Ascending aorta (tissue), 2 donors: Measurements from ENCODE around the gene MRPS6. TPM values are rescaled to one million over a fixed set of nuclear protein-coding genes. Genes with fewer than 3 reads are reported as not detected.
A peak's percentile ranks its signal among the peaks of the same experiment; 100 is the strongest.

Source experiments
- DNase-seq, 2 donors: peaks; one replicate each; pipeline ENCODE4 v3.0.0-alpha.2; 2019; ENCODE audit warnings: low spot score in 2 of 2
- H3K27ac ChIP-seq, 2 donors: fragments of 200-600 bp; sonication (generic); one replicate each; pipeline ENCODE4 v1.5.1; 2016 to 2017; ENCODE audit warnings: mild to moderate bottlenecking in 1 of 2
- H3K27me3 ChIP-seq: fragments of 200-600 bp; sonication (generic); one replicate; pipeline ENCODE4 v1.5.1; 2017
- H3K36me3 ChIP-seq, 2 donors: fragments of 200-600 bp; sonication (generic); one replicate each; pipeline ENCODE4 v1.5.1; 2016
- H3K4me1 ChIP-seq, 2 donors: fragments of 200-600 bp; sonication (generic); one replicate each; pipeline ENCODE4 v1.5.1; 2016 to 2017; ENCODE audit warnings: mild to moderate bottlenecking in 1 of 2
- H3K4me3 ChIP-seq, 2 donors: fragments of 200-600 bp; sonication (generic); one replicate each; pipeline ENCODE4 v1.5.1; 2016 to 2017; ENCODE audit warnings: mild to moderate bottlenecking in 1 of 2
- H3K9me3 ChIP-seq, 2 donors: fragments of 200-600 bp; sonication (generic); one replicate each; pipeline ENCODE4 v1.5.1; 2016
- CTCF ChIP-seq, 3 experiments: fragments of 200-600 bp in 2 of 3; fragments of 450-650 bp in 1 of 3; sonication (generic) in 2 of 3; IDR thresholded peaks; one replicate each; pipeline ENCODE4 v1.5.1; 2016 to 2019; ENCODE audit warnings: antibody characterized with exemption in 3 of 3, mild to moderate bottlenecking in 1 of 3, moderate library complexity in 1 of 3
- intact Hi-C: fragments of 100-400 bp; cut with DNase I; formaldehyde crosslinking; loops from one replicate; pipeline ENCODE4 v1.15.1; 2023
- total RNA-seq: library from RNA; depleted of rRNA; stranded (reverse); fragments of >200 nt; gene quantifications from one replicate; pipeline ENCODE4 v1.1.0, GENCODE V29; 2016

MRPS6 gene
- total RNA-seq, 1 donor from 2014 or later = 17.8 TPM

GRCh38 chr21:34132926-34133325 lies 59.5 kb downstream of the MRPS6 start:
- peaks cover 6 to 14% of the 10 kb centered on the region in 2 donors for H3K36me3 ChIP-seq
- no peak for TF ChIP-seq CTCF (IDR thresholded peaks at IDR 0.05)
- DNase-seq = no peak
- peak overlapping the region; percentile 91 to 92 for H3K27ac ChIP-seq
- H3K27me3 ChIP-seq = no peaks in the 10 kb centered on the region
- intact Hi-C loops = loop anchor here (2.0 kb wide), 1 partner anchor 46 kb away; no protein-coding TSS in a partner anchor
- peaks cover 32 to 57% of the 10 kb centered on the region in 2 donors for H3K4me1 ChIP-seq
- no peak overlapping the region for H3K4me3 ChIP-seq
- H3K9me3 ChIP-seq = no peaks in the 10 kb centered on the region

- H3K9me3 ChIP-seq = no peaks in the 10 kb centered on the region
- TF ChIP-seq CTCF (IDR thresholded peaks at IDR 0.05) = no peak
- H3K4me3 ChIP-seq = no peak overlapping the region
- H3K27me3 ChIP-seq = no peaks in the 10 kb centered on the region
- no peak for DNase-seq
- peaks cover 6 to 14% of the 10 kb centered on the region in 2 donors for H3K36me3 ChIP-seq
- H3K27ac ChIP-seq = peak overlapping the region; percentile 91 to 92
- intact Hi-C loops = loop anchor here (2.0 kb wide), 1 partner anchor 45 kb away; no protein-coding TSS in a partner anchor
- peaks cover 32 to 53% of the 10 kb centered on the region in 2 donors for H3K4me1 ChIP-seq
Observed at GRCh38 chr21:34133392-34133791, 60.0 kb downstream of the MRPS6 start.

- DNase-seq = no peak
- TF ChIP-seq CTCF (IDR thresholded peaks at IDR 0.05) = no peak
- Histone ChIP-seq H3K4me1 (peaks cover 32 to 49% of the 10 kb centered on the region in 2 donors), H3K36me3 (peaks cover 6 to 14% of the 10 kb centered on the region in 2 donors), H3K27ac (peak overlapping the region; percentile 91 to 92), H3K9me3 (no peaks in the 10 kb centered on the region), H3K4me3 (no peak overlapping the region), H3K27me3 (no peaks in the 10 kb centered on the region)
- intact Hi-C loops = loop anchor here (2.0 kb wide), 1 partner anchor 45 kb away; no protein-coding TSS in a partner anchor
Observed at GRCh38 chr21:34133802-34134201, 60.4 kb downstream of the MRPS6 start.

- no peak for TF ChIP-seq CTCF (IDR thresholded peaks at IDR 0.05)
- Histone ChIP-seq H3K9me3 (no peaks in the 10 kb centered on the region), H3K27ac (no peak overlapping the region), H3K4me3 (no peak overlapping the region), H3K36me3 (peaks cover 6 to 14% of the 10 kb centered on the region in 2 donors), H3K4me1 (peaks cover 23 to 41% of the 10 kb centered on the region in 2 donors), H3K27me3 (no peaks in the 10 kb centered on the region)
- DNase-seq = no peak
- intact Hi-C loops = no loop called here
Observed at GRCh38 chr21:34135330-34135729, 62.0 kb downstream of the MRPS6 start.

GRCh38 chr21:34141373-34141772 lies 68.0 kb downstream of the MRPS6 start:
- no peaks in the 10 kb centered on the region for H3K27me3 ChIP-seq
- H3K4me1 ChIP-seq = peaks cover 0 to 36% of the 10 kb centered on the region in 2 donors
- no peak for DNase-seq
- intact Hi-C loops = no loop called here
- TF ChIP-seq CTCF (IDR thresholded peaks at IDR 0.05) = no peak
- H3K36me3 ChIP-seq = peaks cover 16 to 18% of the 10 kb centered on the region in 2 donors
- no peak overlapping the region for H3K4me3 ChIP-seq
- H3K9me3 ChIP-seq = no peaks in the 10 kb centered on the region
- peak overlapping the region; percentile 29 to 39 for H3K27ac ChIP-seq
